HG02763 (cell line): ENCODE results near the gene CRACDL.
"Not testable (repeated sequence)": the region's sequence is repeated elsewhere in the genome, so short reads cannot be mapped to it uniquely, and the experiment has no call there.

Source experiments
- ATAC-seq: cut with Tn5 transposase; IDR thresholded peaks from one replicate; pipeline ENCODE4 v1.9.1; 2021; ENCODE audit warnings: mild to moderate bottlenecking, moderate library complexity; ENCODE audit not compliant: unreplicated experiment

Gene CRACDL

DNA sequence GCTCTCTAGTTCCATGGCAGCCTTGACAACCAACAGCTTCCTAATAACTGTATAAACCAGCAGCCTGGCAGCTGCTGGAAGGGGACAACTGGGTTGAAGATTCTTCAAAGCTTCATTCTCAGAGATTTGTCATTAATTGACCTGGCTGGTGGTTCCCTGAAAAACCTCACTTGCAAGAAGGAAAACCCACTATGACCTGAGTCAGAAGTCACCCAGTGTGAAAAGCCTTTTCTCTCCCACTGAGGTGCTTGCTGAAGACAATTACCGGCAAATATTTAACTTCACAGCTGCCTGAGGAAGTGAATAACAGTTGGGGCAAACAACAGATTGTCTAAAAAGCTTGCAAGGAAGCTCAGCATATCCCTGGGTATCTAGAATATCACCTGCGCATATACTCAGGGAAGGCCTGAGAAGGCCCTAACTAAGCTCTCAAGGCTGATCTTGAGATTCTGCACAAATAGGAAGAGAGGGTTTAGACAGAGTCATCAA, 49.9 kb downstream of the CRACDL start:
- no peak for ATAC-seq

DNA sequence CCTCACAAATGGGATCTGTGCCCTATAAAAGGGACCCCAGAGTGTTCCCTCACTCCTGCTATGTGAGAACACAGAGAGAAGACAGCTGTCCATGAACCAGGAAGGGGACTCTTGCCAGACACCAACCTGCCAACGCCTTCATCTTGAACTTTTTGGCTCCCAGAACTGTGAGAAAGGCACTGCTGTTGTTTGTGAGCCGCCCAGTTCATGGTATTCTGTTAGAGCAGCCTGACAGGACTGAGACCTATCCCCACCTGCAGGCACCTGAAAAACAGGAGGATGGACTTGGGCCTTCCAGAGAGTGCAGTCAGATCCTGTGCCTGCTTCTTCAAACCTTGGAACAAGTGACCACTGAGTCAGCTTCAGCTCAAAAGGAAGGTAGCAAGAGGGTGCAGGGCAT, 51.4 kb downstream of the CRACDL start:
- no peak for ATAC-seq

DNA sequence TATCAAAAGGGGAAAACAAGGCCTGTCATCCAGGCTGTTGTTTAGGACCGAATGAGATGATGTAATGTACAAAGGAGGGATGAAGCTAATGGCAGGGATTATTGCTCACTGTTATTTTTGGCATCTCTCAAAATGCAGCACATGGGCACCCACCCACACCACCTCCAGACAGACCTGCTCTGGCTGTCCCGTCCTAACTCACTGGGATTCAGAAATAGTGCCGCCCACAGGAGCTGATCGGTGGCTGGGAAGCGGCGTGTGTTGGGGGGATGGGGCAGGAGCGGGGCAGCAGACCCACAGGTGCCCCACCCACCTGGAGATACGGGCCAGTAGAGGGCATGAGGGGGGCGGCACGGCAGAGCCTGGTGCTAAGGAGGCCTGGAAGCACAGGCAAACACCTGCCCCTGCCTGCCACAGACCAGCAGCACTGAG, 52.2 kb downstream of the CRACDL start:
- ATAC-seq, result no peak

DNA sequence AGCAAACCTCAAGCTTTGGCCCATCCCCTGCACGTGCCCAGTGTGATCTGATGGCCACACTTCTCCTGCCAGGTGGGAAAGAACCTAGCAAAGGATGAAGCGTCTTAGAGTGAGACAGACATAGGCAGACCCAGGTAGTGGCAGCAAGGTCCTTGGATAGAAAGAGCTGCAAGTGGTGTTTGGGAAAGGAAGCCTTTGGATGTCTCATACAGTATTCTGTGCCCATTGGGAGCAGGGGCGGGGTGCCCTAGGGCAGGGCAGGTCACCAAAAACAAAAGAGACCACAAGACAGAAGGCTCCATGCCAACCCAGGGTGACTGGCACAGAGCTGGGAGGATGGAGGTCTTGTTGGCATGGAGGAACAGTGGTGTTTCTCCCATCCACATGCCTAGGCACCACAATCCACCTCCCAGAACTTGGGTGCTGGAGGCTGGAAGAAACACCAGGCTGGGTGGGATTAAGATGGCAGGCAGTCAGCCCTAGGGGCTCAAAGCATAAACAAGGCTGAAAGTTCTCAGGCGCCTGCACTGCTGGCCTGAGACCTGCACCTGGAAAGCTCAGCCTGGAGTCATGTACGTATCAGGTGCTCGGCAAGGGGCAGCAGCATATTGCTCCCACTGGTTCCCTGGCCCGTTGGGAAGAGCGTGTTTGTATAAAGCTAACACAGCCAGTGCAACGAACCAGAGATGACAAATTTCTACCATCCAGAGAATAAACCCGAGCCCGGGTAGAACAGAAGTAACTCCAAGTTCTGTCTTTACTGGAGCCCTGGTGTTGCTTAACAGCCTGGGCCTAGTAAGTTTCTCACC, 52.9 kb downstream of the CRACDL start:
- no peak for ATAC-seq

DNA sequence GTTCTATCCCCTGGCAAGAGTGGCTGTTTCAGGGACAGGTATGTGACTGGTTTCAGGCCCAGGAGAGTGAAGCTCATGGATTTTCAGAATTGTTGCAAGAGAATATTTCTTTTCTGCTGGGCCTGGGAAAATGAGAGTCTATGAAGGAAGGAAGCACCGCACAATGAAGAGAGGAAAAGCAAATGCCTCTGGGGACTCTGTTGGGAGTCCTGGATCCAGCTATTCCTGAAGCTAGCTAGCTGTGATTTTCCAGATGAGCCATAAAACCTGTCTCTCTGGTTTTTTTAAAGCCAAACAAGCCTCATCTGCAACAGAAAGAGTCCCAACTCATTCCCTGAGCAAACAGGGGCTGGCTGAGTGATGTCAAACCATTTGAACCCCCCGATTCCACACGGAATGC, 53.7 kb downstream of the CRACDL start:
- no peak for ATAC-seq

DNA sequence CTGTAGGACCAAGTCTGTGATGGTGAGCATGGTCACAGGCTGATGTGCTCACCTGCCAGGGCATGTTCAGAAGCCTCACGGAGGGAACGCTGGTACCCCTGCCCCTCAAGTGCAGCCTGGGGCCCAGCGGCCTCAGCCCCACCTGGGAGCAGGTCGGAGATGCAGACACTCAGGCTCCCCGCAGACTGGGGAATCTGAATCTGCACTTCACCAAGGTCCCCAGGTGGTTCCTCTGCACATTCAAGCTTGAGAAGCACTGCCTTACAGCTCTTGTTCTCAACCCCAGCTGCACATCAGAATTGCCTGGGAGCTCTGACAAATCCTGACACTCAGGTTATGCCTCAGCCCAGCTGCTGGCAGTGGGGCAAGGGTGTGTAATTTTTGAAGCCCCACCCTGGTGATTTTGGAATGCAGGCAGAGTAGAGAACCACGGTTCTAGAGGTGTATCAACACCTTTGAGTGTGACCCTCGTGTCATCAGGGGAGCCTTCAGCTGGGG, 54.8 kb downstream of the CRACDL start:
- ATAC-seq, result no peak

DNA sequence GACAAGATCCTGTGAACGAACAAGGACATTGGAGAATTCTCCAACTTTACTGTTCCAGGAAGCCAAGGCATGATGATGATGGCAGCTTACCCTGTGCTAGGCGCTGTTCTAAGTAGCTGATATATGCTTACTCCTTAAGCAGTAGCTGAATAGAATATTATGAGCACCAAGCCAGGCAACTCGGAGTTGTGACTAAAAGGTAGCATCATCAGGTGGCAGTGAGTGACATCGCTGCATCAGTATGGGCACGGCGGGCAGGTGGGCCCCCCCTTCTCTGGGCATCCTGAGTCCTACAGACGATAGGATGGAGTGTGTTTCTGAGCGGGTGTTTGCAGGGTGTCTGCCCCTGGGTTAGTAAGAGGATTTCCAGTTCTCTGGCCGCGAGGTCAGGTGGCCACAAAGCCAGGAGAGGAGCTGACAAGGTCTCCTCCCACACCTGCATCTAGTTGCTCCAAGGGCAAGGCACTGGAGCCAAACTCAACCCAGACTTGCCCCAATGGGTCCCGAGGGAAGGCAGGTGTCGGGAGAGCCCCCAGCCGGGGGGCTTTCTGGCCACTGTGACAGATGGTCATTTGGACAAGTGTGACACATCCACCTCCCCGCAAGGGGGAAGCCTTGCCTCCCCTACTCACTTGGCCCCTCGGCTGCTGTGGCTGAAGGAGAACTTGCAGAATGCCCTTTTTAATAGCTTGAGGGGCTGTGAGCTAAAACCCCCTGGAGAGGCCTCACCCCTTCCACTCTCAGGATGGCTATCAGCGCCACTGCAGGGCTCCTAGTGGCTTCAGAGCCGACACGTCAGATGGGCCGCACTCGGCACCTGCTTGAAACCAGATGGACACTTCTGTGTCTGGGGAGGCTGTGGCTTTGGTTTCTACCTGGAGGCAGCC, 55.5 kb downstream of the CRACDL start:
- ATAC-seq, result no peak

DNA sequence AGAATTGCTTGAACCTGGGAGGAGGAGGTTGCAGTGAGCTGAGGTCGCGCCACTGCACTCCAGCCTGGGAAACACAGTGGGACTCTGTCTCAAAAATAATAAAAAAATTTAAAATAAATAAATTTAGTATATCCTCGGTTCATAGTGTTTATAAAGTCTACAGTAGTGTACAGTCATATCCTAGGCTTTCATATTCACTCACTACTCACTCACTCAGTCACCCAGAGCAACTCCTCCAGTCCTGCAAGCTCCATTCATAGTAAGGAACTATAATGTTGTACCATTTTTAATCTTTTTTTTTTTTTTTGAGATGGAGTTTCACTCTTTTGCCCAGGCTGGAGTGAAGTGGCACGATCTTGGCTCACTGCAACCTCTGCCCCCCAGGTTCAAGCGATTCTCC, 58.4 kb downstream of the CRACDL start:
- not testable (repeated sequence) for ATAC-seq

DNA sequence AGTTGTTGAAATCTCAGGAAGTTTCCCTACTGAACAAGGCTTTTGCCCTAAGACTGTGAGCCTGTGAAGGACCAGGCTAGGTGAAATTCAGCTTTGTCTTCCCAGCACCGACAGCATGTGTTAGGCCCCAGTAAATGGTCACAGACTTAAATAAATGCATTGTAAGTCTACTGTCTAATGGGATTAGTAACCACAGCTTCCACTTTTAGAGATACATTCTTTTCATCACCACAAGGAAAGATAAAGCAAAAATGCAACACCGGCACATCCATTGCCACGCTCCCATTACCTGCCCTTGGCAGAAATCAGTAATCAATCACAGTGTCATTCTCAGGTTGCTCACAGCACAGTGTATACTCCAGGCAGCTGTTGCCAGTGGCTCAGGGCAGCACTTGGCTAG, 59.3 kb downstream of the CRACDL start:
- no peak for ATAC-seq

DNA sequence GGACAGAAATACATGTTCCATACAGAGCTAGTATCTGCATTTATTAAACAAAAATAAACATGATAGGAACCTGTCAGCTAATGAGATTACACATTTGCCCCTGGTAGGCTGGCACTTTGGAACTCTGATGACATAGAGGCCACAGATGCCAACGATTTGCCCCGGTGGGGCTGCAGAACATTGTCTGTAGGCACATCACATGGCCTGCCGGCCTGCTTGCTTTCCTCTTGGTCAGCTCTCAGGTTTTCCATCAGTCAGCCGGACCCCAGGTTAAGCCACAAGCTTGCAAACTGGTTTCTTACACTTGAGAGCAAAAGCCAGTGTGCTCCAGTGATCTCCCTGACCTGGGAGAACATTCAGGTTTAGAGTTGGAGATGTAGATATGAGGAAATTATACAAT, 60.3 kb downstream of the CRACDL start:
- no peak for ATAC-seq

DNA sequence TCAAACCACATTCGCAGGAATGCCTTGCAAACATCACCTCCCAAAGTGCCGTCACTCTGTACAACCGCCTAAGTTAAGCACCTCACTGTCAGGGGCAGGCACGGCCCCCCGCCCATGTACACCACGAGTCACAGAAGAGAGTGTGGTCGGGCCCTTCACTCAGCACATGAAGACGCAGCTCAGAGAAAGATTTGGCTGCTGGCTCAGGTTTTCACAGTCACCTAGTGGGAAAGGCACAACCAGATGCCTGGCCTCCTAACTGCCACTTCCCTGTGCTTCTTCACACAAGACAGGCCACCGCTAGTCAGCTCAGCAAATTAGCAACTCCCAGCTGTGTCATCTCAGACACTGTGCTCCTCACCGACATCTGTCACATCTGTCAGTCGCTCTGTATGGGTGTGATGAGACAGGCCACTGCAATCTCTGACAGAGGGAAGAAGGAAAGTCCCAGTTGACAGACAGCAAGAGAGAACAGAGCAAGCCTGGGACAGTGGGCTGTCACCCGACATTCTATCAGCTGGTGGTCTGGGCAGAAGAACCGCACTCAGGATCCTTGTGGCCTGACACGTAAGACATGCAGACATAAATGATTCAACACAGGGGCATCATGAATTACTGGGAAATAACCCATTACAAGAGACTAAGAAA, 60.8 kb downstream of the CRACDL start:
- no peak for ATAC-seq

DNA sequence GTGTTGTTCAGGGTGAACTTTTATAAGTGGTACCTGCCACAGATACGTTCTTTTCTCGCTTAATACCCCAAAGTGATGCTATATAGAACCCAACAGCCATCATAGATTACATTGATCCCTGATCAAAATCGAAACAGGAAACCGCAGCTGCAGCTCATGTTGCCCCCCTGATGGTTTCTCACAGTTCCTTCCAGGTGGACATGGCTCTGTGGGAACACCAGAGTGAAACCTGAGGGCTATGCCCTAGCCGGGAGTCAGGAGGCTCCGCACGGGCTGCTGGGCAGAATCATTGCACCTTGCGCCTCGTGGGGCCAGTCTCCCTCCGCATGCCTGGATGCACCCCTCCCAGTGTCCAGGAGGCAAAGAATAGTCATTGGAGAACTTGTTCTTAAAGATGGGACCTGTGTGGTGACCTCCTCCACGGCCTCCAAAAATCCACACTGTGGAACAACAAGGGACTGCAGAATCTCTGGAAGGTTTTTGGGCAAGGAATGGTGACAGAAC, 61.8 kb downstream of the CRACDL start:
- no peak for ATAC-seq

DNA sequence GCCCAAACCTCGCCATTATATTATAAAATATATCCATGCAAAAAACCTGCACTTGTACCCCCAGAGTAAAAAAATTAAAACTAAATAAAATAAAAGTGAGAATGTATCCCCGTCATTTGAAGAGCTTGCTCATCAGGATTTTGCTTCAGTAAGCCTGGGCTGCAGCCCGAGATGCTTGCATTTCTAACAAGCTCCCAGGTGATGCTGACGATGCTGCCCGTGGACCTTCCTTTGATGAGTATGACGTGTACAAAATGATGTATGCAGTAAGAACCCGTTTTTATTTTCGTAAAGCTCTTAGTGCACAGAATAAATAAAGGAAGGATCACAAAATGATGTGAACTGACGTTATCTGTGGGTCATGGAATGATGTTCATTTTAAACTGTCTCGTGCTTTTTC, 63.5 kb downstream of the CRACDL start:
- ATAC-seq, result no peak

DNA sequence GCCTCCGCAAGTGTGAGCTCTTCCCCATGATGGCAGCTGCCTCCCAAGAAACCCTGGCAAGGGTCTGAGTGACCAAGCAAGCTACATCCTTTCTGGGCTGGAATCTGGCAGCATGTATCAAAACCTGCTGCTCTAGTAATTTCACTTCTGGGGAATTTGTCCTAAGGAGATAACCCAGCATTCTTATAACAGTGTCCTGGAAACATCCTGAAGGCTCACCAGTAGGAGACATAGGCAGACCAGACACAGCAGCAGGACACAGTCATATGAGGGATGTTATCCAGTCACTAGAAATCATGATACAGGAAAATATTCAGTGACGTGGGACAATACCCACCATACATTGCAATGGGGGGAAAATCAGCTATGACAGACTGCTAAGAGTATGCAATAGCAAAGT, 64.5 kb downstream of the CRACDL start:
- ATAC-seq, result no peak

DNA sequence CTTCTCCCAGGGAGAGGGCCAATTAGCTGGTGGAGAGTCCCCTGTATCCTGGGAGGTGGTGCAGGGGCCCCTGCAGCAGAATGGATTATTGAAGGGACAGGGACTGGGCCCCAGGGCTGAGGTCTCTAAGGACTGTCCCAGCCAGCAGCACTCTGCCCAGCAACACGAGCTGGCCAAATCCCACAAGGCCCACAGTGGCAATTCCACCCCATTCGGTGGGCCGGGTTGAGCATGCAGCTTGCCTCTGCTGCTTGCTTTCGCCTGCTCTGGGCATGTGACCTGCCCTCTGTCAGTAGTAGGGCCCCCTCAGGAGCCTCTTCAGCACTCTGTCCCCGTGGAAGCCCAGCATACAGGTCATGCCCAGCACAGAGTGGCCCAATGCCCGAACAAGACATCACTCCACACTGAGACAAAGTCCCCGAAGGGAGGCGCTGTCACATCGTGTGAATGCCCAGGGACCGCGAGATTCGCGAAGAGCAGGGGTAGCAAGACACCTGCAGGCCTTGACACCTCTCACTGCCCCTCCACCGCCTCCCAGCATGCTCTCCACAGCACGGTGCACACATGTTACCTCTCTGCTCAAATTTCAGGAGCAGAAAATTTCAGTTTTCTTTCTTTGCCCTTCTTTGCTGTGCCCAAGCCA, 65.4 kb downstream of the CRACDL start:
- no peak for ATAC-seq

DNA sequence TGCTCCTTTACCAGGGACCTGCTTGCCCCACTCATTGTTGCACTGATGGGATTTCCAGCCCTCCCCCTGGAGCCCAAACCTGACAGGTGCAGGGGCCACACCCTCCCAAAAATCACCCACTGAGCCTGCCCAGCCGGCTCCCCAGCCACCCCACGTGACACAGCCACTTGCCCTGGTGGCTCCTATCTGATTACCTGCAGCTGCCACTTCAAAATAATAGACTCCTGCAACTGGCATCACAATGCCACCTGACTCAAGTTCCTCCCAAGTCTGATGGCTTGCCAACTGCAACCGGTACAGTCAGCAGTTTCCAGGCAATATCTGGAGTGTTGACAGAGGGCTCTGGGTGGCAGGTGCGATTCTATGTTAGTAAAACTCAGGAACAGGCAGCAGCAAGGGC, 66.2 kb downstream of the CRACDL start:
- no peak for ATAC-seq

DNA sequence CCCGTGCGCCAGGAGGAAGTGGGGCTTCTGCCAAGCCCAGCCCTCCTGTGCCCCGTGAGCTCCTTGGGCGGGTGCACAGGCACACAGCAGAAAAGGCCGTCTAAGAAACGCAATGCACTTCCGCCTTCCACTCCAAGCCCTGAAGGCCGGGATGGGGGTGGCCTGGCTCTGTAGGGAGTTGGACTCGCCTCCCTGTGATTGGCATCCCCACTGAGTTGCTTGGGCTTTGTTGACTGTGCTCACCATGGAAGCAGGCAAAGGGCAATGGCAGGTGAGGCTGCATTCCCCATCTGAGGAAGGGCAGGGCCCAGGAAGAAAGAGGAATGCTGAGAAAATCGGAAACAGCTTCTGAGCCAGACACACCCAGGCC, 66.8 kb downstream of the CRACDL start:
- no peak for ATAC-seq

DNA sequence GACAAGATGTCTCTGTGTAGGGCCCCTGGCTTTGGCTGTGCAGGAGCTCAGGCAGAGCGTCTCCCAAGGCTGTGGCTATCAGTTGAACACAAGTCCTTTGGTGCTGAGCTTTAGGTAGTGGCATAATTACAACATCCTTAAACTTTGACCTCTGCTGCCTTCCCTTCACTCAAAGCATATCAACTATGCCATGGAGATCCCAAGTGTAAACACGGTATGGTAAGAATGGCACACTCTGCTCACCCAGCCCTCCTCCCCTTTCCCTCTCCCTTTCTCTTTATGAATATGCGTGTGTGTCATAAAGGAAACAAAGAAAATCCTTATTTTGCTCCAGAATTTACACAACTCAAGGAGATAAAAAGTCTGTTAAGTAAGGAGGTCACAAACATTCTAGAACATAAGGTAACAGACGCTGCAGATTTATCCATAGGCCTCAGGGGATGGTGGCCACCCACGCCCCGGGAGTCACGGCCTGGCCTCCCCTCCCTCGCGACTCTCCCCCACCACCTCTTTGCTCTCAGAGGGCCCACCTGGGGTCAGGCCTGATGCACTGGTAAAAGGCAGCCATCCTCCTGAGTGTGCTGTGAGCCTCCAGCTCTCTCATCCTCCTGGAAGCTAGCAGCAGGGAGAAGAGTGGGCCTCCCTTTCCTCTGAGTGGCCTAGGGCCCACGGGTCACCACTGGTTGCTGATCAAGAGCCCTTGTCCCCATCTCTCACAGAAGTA, 67.3 kb downstream of the CRACDL start:
- ATAC-seq, result no peak

DNA sequence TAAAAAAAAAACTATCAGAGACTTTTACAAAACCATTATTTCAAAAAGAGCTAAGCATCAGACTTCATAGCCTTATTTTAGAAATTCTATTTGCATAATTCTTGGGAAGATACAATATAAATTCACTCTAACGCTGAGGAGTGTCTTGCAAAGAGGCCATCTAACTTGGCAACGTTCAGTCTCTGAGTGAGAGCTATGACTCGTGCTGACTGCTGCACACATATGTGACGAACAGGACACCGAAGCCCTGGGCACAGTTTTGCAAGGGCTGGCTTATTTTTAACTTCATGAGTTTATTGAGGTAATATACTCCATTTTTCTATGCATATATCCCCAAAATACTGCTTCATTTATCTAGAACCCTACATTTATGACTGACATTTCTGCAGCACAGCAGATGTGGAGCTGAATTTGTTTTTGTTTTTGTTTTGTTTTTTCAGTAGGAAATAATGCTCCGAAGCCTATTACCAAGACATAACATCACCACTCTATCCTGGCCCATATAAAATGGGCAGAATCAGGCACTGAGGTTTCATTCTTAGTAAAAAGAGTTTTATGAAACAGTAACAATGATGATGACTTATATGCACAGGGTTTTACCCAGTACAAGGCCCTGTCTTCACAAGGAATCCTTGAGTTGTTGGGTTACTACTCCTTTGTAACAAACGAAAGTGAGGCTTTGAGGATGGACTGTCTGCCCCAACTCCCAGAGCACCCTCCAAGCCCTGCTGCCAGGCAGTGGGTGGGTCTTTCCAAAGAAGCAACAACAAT, 68.3 kb downstream of the CRACDL start:
- ATAC-seq, result no peak
